HG02884 (cell line): Measurements from ENCODE around the gene IZUMO1R.
A peak's percentile ranks its signal among the peaks of the same experiment; 100 is the strongest.
"Not testable (repeated sequence)": the region's sequence is repeated elsewhere in the genome, so short reads cannot be mapped to it uniquely, and the experiment has no call there.

ENCODE experiments used
- ATAC-seq: cut with Tn5 transposase; IDR thresholded peaks from one replicate; pipeline ENCODE4 v1.9.1; 2021; ENCODE audit warnings: mild to moderate bottlenecking, moderate library complexity; ENCODE audit not compliant: unreplicated experiment

IZUMO1R gene

GRCh38 chr11:94322501-94322900 lies 18.1 kb downstream of the IZUMO1R start:
- ATAC-seq, result no peak

DNA sequence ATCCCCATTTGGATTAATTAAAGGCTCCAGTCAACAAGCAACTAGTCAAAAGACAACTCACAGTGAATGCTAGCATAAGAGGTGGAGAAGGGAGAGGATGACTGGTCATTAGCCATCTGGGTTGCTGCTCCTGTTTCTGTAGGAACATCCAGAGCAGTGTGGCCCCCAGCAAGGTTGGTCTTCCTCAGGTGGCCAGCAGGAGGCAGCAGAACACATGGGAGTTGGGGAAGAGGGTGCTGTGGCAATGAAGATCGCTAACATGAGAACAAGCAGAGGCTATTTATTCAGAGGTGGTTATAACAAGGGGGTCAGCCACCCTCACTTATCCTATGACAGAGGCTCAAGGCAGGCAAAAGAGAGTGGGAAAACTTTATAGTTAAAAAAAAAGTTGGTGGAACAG lies 21.3 kb downstream of the IZUMO1R start:
- peak; percentile 87 for ATAC-seq

- ATAC-seq, result no peak
Measured at GRCh38 chr11:94326947-94327346, 22.6 kb downstream of the IZUMO1R start.

- ATAC-seq, result no peak
Measured at GRCh38 chr11:94328587-94329080, 24.3 kb downstream of the IZUMO1R start.

DNA sequence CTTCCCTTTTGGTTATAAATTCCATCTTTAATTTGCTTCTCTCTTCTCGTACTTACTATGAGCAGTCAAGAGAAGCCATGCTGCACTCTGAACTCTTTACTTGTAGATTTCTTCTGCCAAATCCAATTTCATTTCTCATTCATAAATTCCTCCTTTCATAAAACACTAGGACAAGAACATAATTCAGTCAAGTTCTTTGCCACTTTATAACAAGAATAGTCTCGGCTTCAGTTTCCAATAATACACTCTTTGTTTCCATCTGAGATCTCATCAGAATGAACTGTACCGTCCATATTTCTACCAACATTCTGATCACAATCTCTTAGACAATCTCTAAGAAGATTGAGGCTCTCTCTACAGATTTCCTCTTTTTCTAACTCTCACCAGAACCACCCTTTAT lies 25.1 kb downstream of the IZUMO1R start:
- no peak for ATAC-seq

DNA sequence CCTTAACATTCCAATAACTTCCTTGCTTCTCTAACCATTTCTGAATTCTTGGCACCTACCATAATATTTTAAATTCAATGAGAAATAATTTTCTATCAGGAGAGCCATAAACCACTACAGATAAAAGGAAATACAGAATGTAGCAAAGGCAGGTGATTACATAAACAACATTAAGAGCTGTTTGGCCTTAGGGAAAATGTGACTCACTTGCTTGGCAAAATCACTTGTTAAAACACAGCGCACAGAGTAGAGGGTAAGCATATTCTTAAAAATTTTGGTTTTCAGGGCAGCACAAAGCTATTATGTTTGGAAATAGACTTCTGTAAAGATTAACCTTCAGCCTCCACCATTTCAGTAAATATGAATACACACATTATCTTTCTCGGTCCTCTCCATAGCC lies 26.4 kb downstream of the IZUMO1R start:
- no peak for ATAC-seq

- ATAC-seq, result no peak
Measured at GRCh38 chr11:94332814-94333213, 28.4 kb downstream of the IZUMO1R start.

DNA sequence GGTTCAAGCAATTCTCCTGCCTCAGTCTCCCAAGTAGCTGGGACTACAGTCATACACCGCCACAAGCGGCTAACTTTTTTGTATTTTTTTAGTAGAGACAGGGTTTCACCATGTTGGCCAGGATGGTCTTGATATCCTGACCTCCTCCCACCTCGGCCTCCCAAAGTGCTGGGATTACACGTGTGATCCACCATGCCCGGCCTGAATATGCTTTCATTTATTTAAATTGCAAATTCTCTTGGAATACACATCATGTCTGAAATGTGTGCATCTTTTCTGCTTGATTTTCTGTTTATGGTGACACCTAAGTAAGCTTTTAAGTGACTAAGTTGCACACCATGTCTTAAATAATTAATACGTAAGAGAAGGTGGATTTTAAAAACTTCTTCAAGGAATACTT lies 31.7 kb downstream of the IZUMO1R start:
- ATAC-seq, result no peak

DNA sequence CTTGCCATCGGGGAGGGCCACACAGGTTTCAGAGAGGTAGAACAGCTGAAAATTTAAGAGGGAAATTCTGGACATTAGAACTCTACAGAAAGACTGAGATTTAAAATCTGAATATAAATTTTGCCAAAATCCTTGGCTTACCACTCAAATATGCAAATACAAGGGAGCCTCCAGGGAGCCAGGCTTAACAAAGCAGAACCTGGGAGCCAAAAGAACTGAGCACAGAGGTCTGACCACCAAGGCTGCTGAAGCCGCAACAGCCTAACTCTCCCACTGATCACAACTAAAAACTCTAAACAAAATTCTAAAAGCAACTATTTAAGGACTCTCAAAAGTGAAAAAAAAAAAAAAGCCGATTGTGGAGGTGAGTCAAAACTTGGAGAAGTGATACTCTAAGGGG lies 34.3 kb downstream of the IZUMO1R start:
- no peak for ATAC-seq

DNA sequence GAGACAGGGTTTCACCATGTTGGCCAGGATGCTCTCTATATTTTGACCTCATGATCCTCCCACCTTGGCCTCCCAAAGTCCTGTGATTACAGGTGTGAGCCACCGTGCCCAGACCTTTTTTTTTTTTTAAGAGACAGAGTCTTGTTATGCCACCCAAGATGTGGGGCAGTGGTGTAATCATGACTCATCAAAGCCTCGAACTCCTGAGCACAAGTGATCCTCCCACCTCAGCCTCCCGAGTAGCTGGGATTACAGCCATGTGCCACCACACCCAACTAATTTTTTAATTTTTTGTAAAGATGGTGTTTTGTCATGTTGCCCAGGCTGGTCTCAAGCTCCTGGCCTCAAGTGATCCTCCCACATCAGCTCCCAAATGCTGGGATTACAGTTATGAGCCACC lies 37.9 kb downstream of the IZUMO1R start:
- no peak for ATAC-seq

DNA sequence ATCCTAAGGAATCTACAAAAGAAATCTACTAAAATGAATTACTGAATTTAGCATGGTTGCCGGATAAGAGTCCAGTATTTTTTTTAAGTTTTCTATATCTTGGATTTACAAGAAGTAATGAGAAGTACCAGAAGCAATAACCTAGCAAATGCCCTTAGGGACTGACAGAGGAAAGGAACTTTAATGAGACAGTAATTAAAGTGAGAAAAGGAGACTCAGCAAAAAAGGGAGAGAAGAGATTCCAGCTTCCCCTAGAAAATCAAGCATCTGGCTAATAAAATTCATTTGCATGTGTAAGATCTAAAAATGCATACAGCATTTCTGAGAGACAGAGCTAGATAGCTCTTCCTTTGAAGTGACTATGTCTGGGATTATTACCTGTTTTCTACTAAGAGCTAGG lies 39.1 kb downstream of the IZUMO1R start:
- ATAC-seq, result no peak

DNA sequence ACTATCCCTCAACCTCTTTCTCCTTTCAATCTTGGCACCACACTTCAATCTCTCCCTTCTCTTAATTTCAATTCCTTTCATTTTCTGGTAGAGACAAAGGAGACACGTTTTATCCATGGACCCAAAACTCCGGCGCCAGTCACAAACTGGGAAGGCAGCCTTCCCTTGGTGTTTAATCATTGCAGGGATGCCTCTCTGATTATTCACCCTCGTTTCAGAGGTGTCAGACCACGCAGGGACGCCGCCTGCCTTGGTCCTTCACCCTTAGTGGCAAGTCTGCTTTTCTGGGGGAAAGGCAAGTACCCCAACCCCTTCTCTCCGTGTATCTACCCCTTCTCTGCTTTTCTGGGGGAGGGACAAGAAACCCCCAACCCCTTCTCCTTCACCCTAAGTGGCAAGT lies 41.9 kb downstream of the IZUMO1R start:
- not testable (repeated sequence) for ATAC-seq

- ATAC-seq, result not testable (repeated sequence)
Measured at GRCh38 chr11:94350850-94351563, 46.6 kb downstream of the IZUMO1R start.
